WTC11 (cell line): ENCODE results near the gene ARHGAP6. TPM values are rescaled to one million over a fixed set of nuclear protein-coding genes. Genes with fewer than 3 reads are reported as not detected.

Experiments used
- ATAC-seq: fragments of 200-7000 bp; cut with Tn5 transposase; 2 replicates; pipeline ENCODE4 v1.10.0; 2021; ENCODE audit warnings: mild to moderate bottlenecking, moderate library complexity
- CTCF ChIA-PET: fragments of 300-600 bp; sonication (Branson Sonifier 250); formaldehyde crosslinking; loops from one replicate; lab custom pipeline; 2021; ENCODE audit warnings: antibody characterized with exemption; lab: Charles Lee
- POLR2A ChIA-PET: fragments of 350-600 bp; sonication (Branson Sonifier 250); formaldehyde crosslinking; loops from one replicate; lab custom pipeline; 2021; ENCODE audit warnings: antibody characterized with exemption; lab: Charles Lee
- DNase-seq: peaks from one replicate; pipeline ENCODE4 v3.0.0; 2021; ENCODE audit warnings: low spot score
- H3K27ac Mint-ChIP-seq: 2 replicates; pipeline ENCODE4 v1.8.0; 2021; ENCODE audit warnings: mixed read lengths
- H3K27me3 Mint-ChIP-seq: 2 replicates; pipeline ENCODE4 v1.8.0; 2021; ENCODE audit warnings: low read depth, mild to moderate bottlenecking, moderate library complexity, mixed read lengths
- H3K36me3 Mint-ChIP-seq: 2 replicates; pipeline ENCODE4 v1.8.0; 2021; ENCODE audit warnings: mixed read lengths
- H3K4me1 Mint-ChIP-seq: 2 replicates; pipeline ENCODE4 v1.8.0; 2022; ENCODE audit warnings: mixed read lengths
- H3K4me3 Mint-ChIP-seq: 2 replicates; pipeline ENCODE4 v1.8.0; 2021; ENCODE audit warnings: mild to moderate bottlenecking, moderate library complexity, mixed read lengths
- H3K9me3 Mint-ChIP-seq: 2 replicates; pipeline ENCODE4 v1.8.0; 2021; ENCODE audit warnings: mixed read lengths
- ATF6 ChIP-seq: sonication (generic); formaldehyde crosslinking; IDR thresholded peaks from 2 replicates; pipeline ENCODE4 v1.8.1; 2023; ENCODE audit warnings: mild to moderate bottlenecking, missing genetic modification reagents
- EMX1 ChIP-seq: fragments of 250-450 bp; sonication (Bioruptor Pico); IDR thresholded peaks from 2 replicates; pipeline ENCODE4 v1.8.0; 2021; ENCODE audit warnings: mild to moderate bottlenecking
- ERG ChIP-seq: fragments of 250-450 bp; sonication (Bioruptor Pico); IDR thresholded peaks from 2 replicates; pipeline ENCODE4 v1.8.0; 2021; ENCODE audit warnings: mild to moderate bottlenecking
- HMGXB4 ChIP-seq: sonication (generic); formaldehyde crosslinking; IDR thresholded peaks from 2 replicates; pipeline ENCODE4 v1.8.1; 2023; ENCODE audit warnings: mild to moderate bottlenecking, moderate library complexity, missing genetic modification reagents
- IRF2 ChIP-seq: sonication (generic); formaldehyde crosslinking; IDR thresholded peaks from 2 replicates; pipeline ENCODE4 v1.8.0; 2022; ENCODE audit warnings: low read depth, missing genetic modification reagents, borderline replicate concordance
- JAZF1 ChIP-seq: fragments of 250-450 bp; sonication (Bioruptor Pico); IDR thresholded peaks from 2 replicates; pipeline ENCODE4 v1.9.0; 2021; ENCODE audit warnings: moderate library complexity, mild to moderate bottlenecking, inconsistent platforms
- JUN ChIP-seq: sonication (generic); formaldehyde crosslinking; IDR thresholded peaks from 2 replicates; pipeline ENCODE4 v1.8.0; 2023; ENCODE audit warnings: mild to moderate bottlenecking, missing genetic modification reagents
- MAX ChIP-seq: sonication (generic); formaldehyde crosslinking; IDR thresholded peaks from 2 replicates; pipeline ENCODE4 v1.8.0; 2022; ENCODE audit warnings: mild to moderate bottlenecking, missing genetic modification reagents
- NFE2L1 ChIP-seq: sonication (generic); formaldehyde crosslinking; IDR thresholded peaks from 2 replicates; pipeline ENCODE4 v1.8.1; 2023; ENCODE audit warnings: missing genetic modification reagents
- NR1H2 ChIP-seq: sonication (generic); formaldehyde crosslinking; IDR thresholded peaks from 2 replicates; pipeline ENCODE4 v1.9.0; 2021; ENCODE audit warnings: mild to moderate bottlenecking, moderate library complexity, missing genetic modification reagents
- PRDM15 ChIP-seq: sonication (generic); formaldehyde crosslinking; IDR thresholded peaks from 2 replicates; pipeline ENCODE4 v1.8.0; 2022; ENCODE audit warnings: missing genetic modification reagents
- PREB ChIP-seq: sonication (generic); formaldehyde crosslinking; IDR thresholded peaks from 2 replicates; pipeline ENCODE4 v1.8.1; 2022; ENCODE audit warnings: mild to moderate bottlenecking, missing genetic modification reagents, moderate library complexity, borderline replicate concordance
- PRRX2 ChIP-seq: fragments of 250-450 bp; sonication (Bioruptor Pico); IDR thresholded peaks from 2 replicates; pipeline ENCODE4 v1.8.0; 2021; ENCODE audit warnings: mild to moderate bottlenecking
- SMAD3 ChIP-seq: sonication (generic); formaldehyde crosslinking; IDR thresholded peaks from 2 replicates; pipeline ENCODE4 v1.8.0; 2022; ENCODE audit warnings: missing genetic modification reagents, mild to moderate bottlenecking, borderline replicate concordance
- SOX15 ChIP-seq: fragments of 250-450 bp; sonication (Bioruptor Pico); IDR thresholded peaks from 2 replicates; pipeline ENCODE4 v1.9.0; 2021; ENCODE audit warnings: mild to moderate bottlenecking
- STAT6 ChIP-seq: sonication (generic); formaldehyde crosslinking; conservative IDR thresholded peaks from 2 replicates; pipeline ENCODE4 v1.8.1; 2023; ENCODE audit warnings: mild to moderate bottlenecking, low read depth, missing genetic modification reagents, moderate library complexity
- ZNF121 ChIP-seq: sonication (generic); formaldehyde crosslinking; IDR thresholded peaks from 2 replicates; pipeline ENCODE4 v1.8.0; 2023; ENCODE audit warnings: missing genetic modification reagents
- ZNF263 ChIP-seq: sonication (generic); formaldehyde crosslinking; IDR thresholded peaks from 2 replicates; pipeline ENCODE4 v1.8.1; 2022; ENCODE audit warnings: low read depth, mild to moderate bottlenecking, moderate library complexity, missing genetic modification reagents
- ZNF396 ChIP-seq: fragments of 250-450 bp; sonication (Bioruptor Pico); IDR thresholded peaks from 2 replicates; pipeline ENCODE4 v1.8.0; 2021; ENCODE audit warnings: mild to moderate bottlenecking, moderate library complexity, borderline replicate concordance
- ZNF532 ChIP-seq: fragments of 250-450 bp; sonication (Bioruptor Pico); IDR thresholded peaks from 2 replicates; pipeline ENCODE4 v1.9.0; 2021; ENCODE audit warnings: mild to moderate bottlenecking, borderline replicate concordance
- total RNA-seq: library from RNA; stranded (reverse); gene quantifications from 3 replicates; pipeline ENCODE4 v1.2.3, GENCODE V29; 2021

ARHGAP6 gene
- total RNA-seq, 1 experiment from 2014 or later = 1.0 TPM

- no peak for TF ChIP-seq NFE2L1 (CRISPR knock-in tag)
- no peak for TF ChIP-seq MAX (CRISPR knock-in tag)
- TF ChIP-seq JUN (CRISPR knock-in tag) = no peak
- TF ChIP-seq IRF2 (CRISPR knock-in tag) = no peak
- no peak for TF ChIP-seq PRRX2
- TF ChIP-seq HMGXB4 = no peak
These were observed 256.9 kb downstream of the ARHGAP6 start (continued) for GRCh38 chrX:11408783-11409182.

GRCh38 chrX:11408109-11408405 is 257.7 kb downstream of the ARHGAP6 start:
- ChIA-PET CTCF (no interaction called here), POLR2A (no interaction called here)
- no peaks in the 10 kb centered on the region for H3K9me3 Mint-ChIP-seq
- no peak for TF ChIP-seq ZNF396
- no peak for TF ChIP-seq ZNF263
- no peak for TF ChIP-seq JAZF1 (CRISPR knock-in tag)
- no peak for TF ChIP-seq ERG (CRISPR knock-in tag)
- TF ChIP-seq EMX1 (CRISPR knock-in tag) = no peak
- TF ChIP-seq STAT6 (CRISPR knock-in tag) = no peak
- TF ChIP-seq NR1H2 (CRISPR knock-in tag) = no peak
- TF ChIP-seq PRDM15 (CRISPR knock-in tag) = no peak
- TF ChIP-seq PREB (CRISPR knock-in tag) = no peak
- no peak for TF ChIP-seq ZNF121
- TF ChIP-seq ZNF532 (CRISPR knock-in tag) = no peak
- no peak for TF ChIP-seq SOX15 (CRISPR knock-in tag)
- no peak for TF ChIP-seq SMAD3 (CRISPR knock-in tag)
- TF ChIP-seq ATF6 (CRISPR knock-in tag) = no peak
- DNase-seq = no peak
- H3K4me3 Mint-ChIP-seq = no peak overlapping the region
- H3K27ac Mint-ChIP-seq = no peak overlapping the region
- no peaks in the 10 kb centered on the region for H3K27me3 Mint-ChIP-seq
- no peak for ATAC-seq
- H3K4me1 Mint-ChIP-seq = no peaks in the 10 kb centered on the region
- no peaks in the 10 kb centered on the region for H3K36me3 Mint-ChIP-seq
